Measurements from ENCODE around the gene ALG13.

ALG13 gene

GRCh38 chrX:111661241-111661640 lies 19.7 kb upstream of the ALG13 start:
- H4K20me1 ChIP-seq (ENCODE audit: insufficient read depth, low read length) = no peaks in the 10 kb centered on the region
- no peak overlapping the region for H3K4me3 ChIP-seq (ENCODE audit: low read depth, low read length, poor library complexity, severe bottlenecking)
- no peaks in the 10 kb centered on the region for H3K27me3 ChIP-seq (ENCODE audit: insufficient read depth, low read length)
- no peak for TF ChIP-seq EZH2 (IDR thresholded peaks at IDR 0.05; ENCODE audit: borderline replicate concordance, low read length)
- no peak for TF ChIP-seq CTCF (IDR thresholded peaks at IDR 0.05; ENCODE audit: low read length)
- H3F3A ChIP-seq (ENCODE audit: insufficient read depth, low read length) = no peaks in the 10 kb centered on the region
- H3K4me2 ChIP-seq (ENCODE audit: low read length) = no peak overlapping the region
- no peaks in the 10 kb centered on the region for H3K4me1 ChIP-seq (ENCODE audit: insufficient read depth, low read length, severe bottlenecking)
- no peaks in the 10 kb centered on the region for H3K9me2 ChIP-seq (ENCODE audit: low read depth, low read length)
- no peak overlapping the region for H3K9ac ChIP-seq (ENCODE audit: low read length)
- no peak overlapping the region for H3K27ac ChIP-seq (ENCODE audit: low read depth, low read length, poor library complexity, severe bottlenecking)
- H3K9me3 ChIP-seq (ENCODE audit: low read length) = no peaks in the 10 kb centered on the region
- no peaks in the 10 kb centered on the region for H3K36me3 ChIP-seq (ENCODE audit: insufficient read depth, low read length)
- H2AFZ ChIP-seq (ENCODE audit: low read length) = no peak overlapping the region
- no peaks in the 10 kb centered on the region for H3K79me2 ChIP-seq (ENCODE audit: insufficient read depth, low read length)

GRCh38 chrX:111662292-111662691 lies 18.7 kb upstream of the ALG13 start:
- TF ChIP-seq CTCF (IDR thresholded peaks at IDR 0.05; ENCODE audit: low read length) = no peak
- TF ChIP-seq EZH2 (IDR thresholded peaks at IDR 0.05; ENCODE audit: borderline replicate concordance, low read length) = no peak

GRCh38 chrX:111671668-111672067 lies 9.3 kb upstream of the ALG13 start:
- H3K4me3 ChIP-seq (ENCODE audit: low read depth, low read length, poor library complexity, severe bottlenecking) = no peak overlapping the region
- no peak overlapping the region for H3K4me2 ChIP-seq (ENCODE audit: low read length)
- no peaks in the 10 kb centered on the region for H3K9me2 ChIP-seq (ENCODE audit: low read depth, low read length)
- no peak overlapping the region for H3K9ac ChIP-seq (ENCODE audit: low read length)
- H2AFZ ChIP-seq (ENCODE audit: low read length) = no peak overlapping the region
- no peaks in the 10 kb centered on the region for H3K9me3 ChIP-seq (ENCODE audit: low read length)
- H3K79me2 ChIP-seq (ENCODE audit: insufficient read depth, low read length) = no peaks in the 10 kb centered on the region
- no peaks in the 10 kb centered on the region for H3K27me3 ChIP-seq (ENCODE audit: insufficient read depth, low read length)
- H3K4me1 ChIP-seq (ENCODE audit: insufficient read depth, low read length, severe bottlenecking) = no peaks in the 10 kb centered on the region
- H4K20me1 ChIP-seq (ENCODE audit: insufficient read depth, low read length) = no peaks in the 10 kb centered on the region
- no peaks in the 10 kb centered on the region for H3F3A ChIP-seq (ENCODE audit: insufficient read depth, low read length)
- no peak overlapping the region for H3K27ac ChIP-seq (ENCODE audit: low read depth, low read length, poor library complexity, severe bottlenecking)
- TF ChIP-seq CTCF (IDR thresholded peaks at IDR 0.05; ENCODE audit: low read length) (no peak), EZH2 (IDR thresholded peaks at IDR 0.05; ENCODE audit: borderline replicate concordance, low read length) (no peak)
- H3K36me3 ChIP-seq (ENCODE audit: insufficient read depth, low read length) = no peaks in the 10 kb centered on the region

More at GRCh38 chrX:111662292-111662691, 18.7 kb upstream of the ALG13 start:
- no peak overlapping the region for H2AFZ ChIP-seq (ENCODE audit: low read length)
- H3K36me3 ChIP-seq (ENCODE audit: insufficient read depth, low read length) = no peaks in the 10 kb centered on the region
- no peaks in the 10 kb centered on the region for H4K20me1 ChIP-seq (ENCODE audit: insufficient read depth, low read length)
- H3K4me2 ChIP-seq (ENCODE audit: low read length) = no peak overlapping the region
- no peaks in the 10 kb centered on the region for H3K79me2 ChIP-seq (ENCODE audit: insufficient read depth, low read length)
- H3K9me3 ChIP-seq (ENCODE audit: low read length) = no peaks in the 10 kb centered on the region
- H3F3A ChIP-seq (ENCODE audit: insufficient read depth, low read length) = no peaks in the 10 kb centered on the region
- H3K4me1 ChIP-seq (ENCODE audit: insufficient read depth, low read length, severe bottlenecking) = no peaks in the 10 kb centered on the region
- H3K9ac ChIP-seq (ENCODE audit: low read length) = no peak overlapping the region
- H3K27ac ChIP-seq (ENCODE audit: low read depth, low read length, poor library complexity, severe bottlenecking) = no peak overlapping the region
- H3K4me3 ChIP-seq (ENCODE audit: low read depth, low read length, poor library complexity, severe bottlenecking) = no peak overlapping the region
- H3K9me2 ChIP-seq (ENCODE audit: low read depth, low read length) = no peaks in the 10 kb centered on the region
- no peaks in the 10 kb centered on the region for H3K27me3 ChIP-seq (ENCODE audit: insufficient read depth, low read length)

Measured in OCI-LY1 (cell line).